Mesendoderm (in vitro differentiated cells): ENCODE data around the gene YIPF2.
"Not testable (repeated sequence)": the region's sequence is repeated elsewhere in the genome, so short reads cannot be mapped to it uniquely, and the experiment has no call there.

Experiments used
- DNase-seq: peaks from one replicate; pipeline ENCODE4 v3.0.0; 2013
- H2AK5ac ChIP-seq: 2 replicates; pipeline ENCODE4 v1.6.1; 2013; ENCODE audit warnings: low read length, inconsistent platforms
- H2BK120ac ChIP-seq: 2 replicates; pipeline ENCODE4 v1.6.1; 2013; ENCODE audit warnings: low read depth, mild to moderate bottlenecking, low read length, moderate library complexity, mixed read lengths
- H2BK15ac ChIP-seq: replicated peaks from 2 replicates; pipeline ENCODE4 v1.6.1; 2013; ENCODE audit warnings: low read depth, mild to moderate bottlenecking, moderate library complexity
- H2BK5ac ChIP-seq: 2 replicates; pipeline ENCODE4 v1.6.1; 2013; ENCODE audit warnings: low read length, inconsistent platforms
- H3K18ac ChIP-seq: 2 replicates; pipeline ENCODE4 v1.6.1; 2013; ENCODE audit warnings: mild to moderate bottlenecking, low read length, mixed read lengths
- H3K23ac ChIP-seq: one replicate; pipeline ENCODE4 v1.6.1; 2013; ENCODE audit warnings: low read length
- H3K27ac ChIP-seq: 2 replicates; pipeline ENCODE4 v1.5.1; 2013; ENCODE audit warnings: low read depth, mild to moderate bottlenecking, inconsistent platforms, low read length, moderate library complexity
- H3K27me3 ChIP-seq: 2 replicates; pipeline ENCODE4 v1.6.1; 2013; ENCODE audit warnings: low read length, control low read depth, mild to moderate bottlenecking, inconsistent platforms; ENCODE audit not compliant: insufficient read depth, poor library complexity
- H3K36me3 ChIP-seq: 2 replicates; pipeline ENCODE4 v1.6.1; 2013; ENCODE audit warnings: low read length, inconsistent platforms; ENCODE audit not compliant: control insufficient read depth, insufficient read depth
- H3K4ac ChIP-seq: one replicate; pipeline ENCODE4 v1.6.1; 2013; ENCODE audit warnings: low read depth, mild to moderate bottlenecking, low read length, moderate library complexity
- H3K4me1 ChIP-seq: 2 replicates; pipeline ENCODE4 v1.6.1; 2013; ENCODE audit warnings: low read depth, low read length, inconsistent platforms; ENCODE audit not compliant: control insufficient read depth
- H3K4me2 ChIP-seq: 2 replicates; pipeline ENCODE4 v1.6.1; 2013; ENCODE audit warnings: low read length
- H3K4me3 ChIP-seq: 2 replicates; pipeline ENCODE4 v1.5.1; 2013; ENCODE audit warnings: mild to moderate bottlenecking, low read length
- H3K56ac ChIP-seq: one replicate; pipeline ENCODE4 v1.6.1; 2013; ENCODE audit warnings: low read length
- H3K79me1 ChIP-seq: 2 replicates; pipeline ENCODE4 v1.6.1; 2013; ENCODE audit warnings: low read length, inconsistent platforms
- H3K79me2 ChIP-seq: 2 replicates; pipeline ENCODE4 v1.6.1; 2013; ENCODE audit warnings: mild to moderate bottlenecking, low read length; ENCODE audit not compliant: control insufficient read depth, insufficient read depth
- H3K9ac ChIP-seq: 2 replicates; pipeline ENCODE4 v1.6.1; 2013; ENCODE audit warnings: low read length, inconsistent platforms
- H4K5ac ChIP-seq: one replicate; pipeline ENCODE4 v1.6.1; 2013; ENCODE audit warnings: low read length
- H4K8ac ChIP-seq: one replicate; pipeline ENCODE4 v1.6.1; 2013; ENCODE audit warnings: low read depth, mild to moderate bottlenecking, control low read depth, low read length, moderate library complexity
- WGBS: extraction: QIAGEN DNeasy Blood & Tissue Kit; methylation state at CpG from one replicate; pipeline ENCODE4 v1.1.7; 2013; ENCODE audit warnings: low lambda C conversion rate, missing lambda C conversion rate; ENCODE audit not compliant: insufficient coverage; ENCODE audit errors: extremely low coverage; 5-methylcytosine and 5-hydroxymethylcytosine counted together

YIPF2 gene

DNA sequence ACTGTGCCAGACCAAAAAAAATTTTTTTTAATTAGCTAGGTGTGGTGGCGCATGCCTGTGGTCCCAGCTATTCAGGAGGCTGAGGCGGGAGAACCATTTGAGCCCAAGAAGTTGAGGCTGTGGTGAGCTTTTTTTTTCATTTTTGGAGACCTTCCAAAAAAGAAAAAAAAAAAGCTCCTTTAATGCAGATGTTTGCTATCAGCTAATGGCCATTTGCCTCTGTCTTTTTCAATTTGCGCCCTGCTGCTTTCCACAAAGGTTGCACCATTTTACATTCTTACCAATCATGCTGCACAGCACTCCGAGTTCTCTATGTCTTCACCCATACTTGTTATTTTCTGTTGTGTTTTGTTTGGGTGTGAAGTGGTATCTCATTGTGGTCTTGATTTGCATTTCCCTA, 16.8 kb upstream of the YIPF2 start:
- Histone ChIP-seq H3K18ac (no peak overlapping the region), H3K4me3 (no peak overlapping the region), H3K4ac (no peak overlapping the region), H3K56ac (no peak overlapping the region), H2AK5ac (no peak overlapping the region), H3K79me2 (no peaks in the 10 kb centered on the region), H2BK120ac (no peak overlapping the region), H4K8ac (no peak overlapping the region), H3K27me3 (no peaks in the 10 kb centered on the region), H3K9ac (no peak overlapping the region), H3K23ac (no peak overlapping the region), H4K5ac (no peak overlapping the region), H3K79me1 (no peaks in the 10 kb centered on the region), H3K36me3 (no peaks in the 10 kb centered on the region), H3K4me1 (no peaks in the 10 kb centered on the region), H2BK5ac (no peak overlapping the region), H2BK15ac (no peak overlapping the region), H3K4me2 (no peak overlapping the region), H3K27ac (no peak overlapping the region)
- DNase-seq = peak; percentile 36
- no CpG with 5 or more reads among the region's 4 CpGs for WGBS

- H3K27me3 ChIP-seq, H3K56ac ChIP-seq, H3K23ac ChIP-seq, H3K79me1 ChIP-seq, H2BK15ac ChIP-seq, H2AK5ac ChIP-seq, H3K36me3 ChIP-seq, H3K4me3 ChIP-seq, H3K9ac ChIP-seq, H3K18ac ChIP-seq, H3K4me1 ChIP-seq, H2BK120ac ChIP-seq, H4K8ac ChIP-seq, H3K79me2 ChIP-seq, H2BK5ac ChIP-seq, H3K4me2 ChIP-seq, H3K27ac ChIP-seq, DNase-seq, H3K4ac ChIP-seq, H4K5ac ChIP-seq: not testable (repeated sequence)
- no CpG with 5 or more reads among the region's 4 CpGs for WGBS
These were observed 15.0 kb upstream of the YIPF2 start for GRCh38 chr19:10943412-10943811.

DNA sequence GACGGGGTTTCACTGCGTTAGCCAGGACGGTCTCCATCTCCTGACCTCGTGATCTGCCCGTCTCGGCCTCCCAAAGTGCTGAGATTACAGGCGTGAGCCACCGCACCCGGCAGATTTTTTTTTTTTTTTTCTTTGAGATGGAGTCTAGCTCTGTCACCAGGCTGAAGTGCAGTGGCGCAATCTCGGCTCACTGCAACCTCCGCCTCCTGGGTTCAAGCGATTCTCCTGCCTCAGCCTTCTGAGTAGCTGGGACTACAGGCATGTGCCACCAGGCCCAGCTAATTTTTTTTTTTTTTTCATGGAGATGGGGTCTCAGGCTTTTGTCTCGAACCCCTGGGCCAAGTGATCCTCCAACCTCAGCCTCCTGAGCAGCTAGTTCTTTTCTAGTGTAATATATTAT, 13.2 kb upstream of the YIPF2 start:
- not testable (repeated sequence) for H3K56ac ChIP-seq

GRCh38 chr19:10936661-10937084, 8.2 kb upstream of the YIPF2 start:
- H3K79me2 ChIP-seq = no peaks in the 10 kb centered on the region
- peak; percentile 91 for DNase-seq
- H3K9ac ChIP-seq = no peak overlapping the region
- no peak overlapping the region for H3K4me3 ChIP-seq
- no peaks in the 10 kb centered on the region for H3K79me1 ChIP-seq
- H3K36me3 ChIP-seq = no peaks in the 10 kb centered on the region
- H2AK5ac ChIP-seq = no peak overlapping the region
- no CpG with 5 or more reads among the region's 11 CpGs for whole genome bisulfite sequencing
- H3K27me3 ChIP-seq = no peaks in the 10 kb centered on the region
- no peak overlapping the region for H2BK5ac ChIP-seq
- H3K4ac ChIP-seq = no peak overlapping the region
- H3K4me2 ChIP-seq = no peak overlapping the region
- H2BK15ac ChIP-seq = no peak overlapping the region
- H3K27ac ChIP-seq = no peak overlapping the region
- H4K5ac ChIP-seq = no peak overlapping the region
- no peaks in the 10 kb centered on the region for H3K4me1 ChIP-seq
- H3K18ac ChIP-seq = no peak overlapping the region
- no peak overlapping the region for H4K8ac ChIP-seq
- H3K56ac ChIP-seq = no peak overlapping the region
- no peak overlapping the region for H3K23ac ChIP-seq
- H2BK120ac ChIP-seq = no peak overlapping the region

More for the DNA sequence above, 13.2 kb upstream of the YIPF2 start:
- not testable (repeated sequence) for H3K18ac ChIP-seq, H2BK120ac ChIP-seq, H3K27ac ChIP-seq, H3K79me2 ChIP-seq, H2BK15ac ChIP-seq, H3K4me2 ChIP-seq, H3K27me3 ChIP-seq, H2BK5ac ChIP-seq, H3K23ac ChIP-seq, H4K8ac ChIP-seq, H3K36me3 ChIP-seq, DNase-seq, H2AK5ac ChIP-seq, H3K4me3 ChIP-seq, H4K5ac ChIP-seq, H3K4me1 ChIP-seq, H3K79me1 ChIP-seq, H3K4ac ChIP-seq, H3K9ac ChIP-seq
- no CpG with 5 or more reads among the region's 14 CpGs for whole genome bisulfite sequencing

- Histone ChIP-seq H4K8ac (no peak overlapping the region), H3K27ac (no peak overlapping the region), H2BK5ac (no peak overlapping the region), H2BK120ac (no peak overlapping the region), H3K56ac (no peak overlapping the region), H3K23ac (no peak overlapping the region), H3K4me2 (no peak overlapping the region), H3K79me2 (no peaks in the 10 kb centered on the region), H3K18ac (no peak overlapping the region), H3K36me3 (no peaks in the 10 kb centered on the region), H4K5ac (no peak overlapping the region), H3K9ac (no peak overlapping the region), H3K4ac (no peak overlapping the region), H2AK5ac (no peak overlapping the region), H2BK15ac (no peak overlapping the region), H3K4me3 (no peak overlapping the region), H3K79me1 (no peaks in the 10 kb centered on the region), H3K4me1 (no peaks in the 10 kb centered on the region), H3K27me3 (no peaks in the 10 kb centered on the region)
- no CpG with 5 or more reads among the region's 9 CpGs for WGBS
- DNase-seq = no peak
These were observed 7.1 kb upstream of the YIPF2 start for GRCh38 chr19:10935371-10936059.

DNA sequence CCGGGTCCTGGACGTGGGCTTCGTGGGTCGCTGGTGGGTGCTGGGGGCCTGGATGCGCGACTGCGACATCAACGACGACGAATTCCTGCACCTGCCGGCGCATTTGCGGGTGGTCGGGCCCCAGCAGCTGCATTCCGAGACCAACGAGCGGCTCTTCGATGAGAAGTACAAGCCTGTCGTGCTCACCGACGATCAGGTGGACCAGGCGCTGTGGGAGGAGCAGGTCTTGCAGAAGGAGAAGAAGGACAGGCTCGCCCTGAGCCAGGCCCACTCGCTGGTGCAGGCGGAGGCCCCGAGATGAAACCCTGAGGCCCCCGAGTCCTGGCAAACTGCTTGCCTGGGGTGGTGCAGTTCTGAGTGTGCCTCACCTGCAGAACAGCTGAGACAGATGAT, 959 bp upstream of the YIPF2 start:
- H3K36me3 ChIP-seq = peaks cover under 1% of the 10 kb centered on the region
- DNase-seq = peak; percentile 43

More for the DNA sequence above, 959 bp upstream of the YIPF2 start:
- no peak overlapping the region for H3K27ac ChIP-seq
- no peak overlapping the region for H4K5ac ChIP-seq
- peaks cover 2% of the 10 kb centered on the region for H3K4me1 ChIP-seq
- no peak overlapping the region for H2AK5ac ChIP-seq
- peak overlapping the region; percentile 89 for H3K23ac ChIP-seq
- no peak overlapping the region for H2BK5ac ChIP-seq
- peak overlapping the region; percentile 95 for H3K9ac ChIP-seq
- H4K8ac ChIP-seq = no peak overlapping the region
- no peak overlapping the region for H3K18ac ChIP-seq
- H3K79me1 ChIP-seq = peaks cover 18% of the 10 kb centered on the region
- no peak overlapping the region for H3K4ac ChIP-seq
- peaks cover 20% of the 10 kb centered on the region for H3K79me2 ChIP-seq
- no peaks in the 10 kb centered on the region for H3K27me3 ChIP-seq
- peak overlapping the region; percentile 89 for H3K4me3 ChIP-seq
- no peak overlapping the region for H2BK15ac ChIP-seq
- WGBS = no CpG with 5 or more reads among the region's 27 CpGs
- H3K4me2 ChIP-seq = peak overlapping the region; percentile 43
- H2BK120ac ChIP-seq = no peak overlapping the region
- H3K56ac ChIP-seq = peak overlapping the region; percentile 98
